H1 (cell line): ENCODE data around the gene CC2D1A. TPM values are rescaled to one million over a fixed set of nuclear protein-coding genes. Genes with fewer than 3 reads are reported as not detected.

Experiments used
- BACH1 ChIP-seq: IDR thresholded peaks from 2 replicates; pipeline ENCODE4 v1.6.1; 2012; ENCODE audit warnings: low read length, improper control_type of control experiment
- NANOG ChIP-seq: IDR thresholded peaks from 2 replicates; pipeline ENCODE4 v1.6.1; 2011; ENCODE audit warnings: low read length, low read depth, mild to moderate bottlenecking, inconsistent platforms; ENCODE audit not compliant: insufficient read depth, poor library complexity, severe bottlenecking
- NRF1 ChIP-seq: IDR thresholded peaks from 2 replicates; pipeline ENCODE4 v1.6.1; 2011; ENCODE audit warnings: mild to moderate bottlenecking, low read depth, low read length, improper control_type of control experiment
- SIX5 ChIP-seq: IDR thresholded peaks from 2 replicates; pipeline ENCODE4 v1.6.1; 2011; ENCODE audit warnings: mild to moderate bottlenecking, low read depth, low read length
- YY1 ChIP-seq: IDR thresholded peaks from 2 replicates; pipeline ENCODE4 v1.6.1; 2011; ENCODE audit warnings: low read depth, mild to moderate bottlenecking, low read length
- polyA plus RNA-seq, 7 experiments: library from polyadenylated mRNA; depleted of rRNA in 3 of 7; stranded (reverse) in 5 of 7; unstranded in 2 of 7; fragments of >200 nt in 5 of 7; fragments of 200-250 nt in 2 of 7; gene quantifications; 1 replicate in 5 of 7; 2 replicates in 1 of 7; 4 replicates in 1 of 7; pipeline versions ENCODE4 v1.2.1 to v1.2.3, GENCODE V29; 2011 to 2013; ENCODE audit warnings: missing spikeins in 2 of 7, mixed read lengths in 2 of 7
- total RNA-seq: library from RNA; stranded (reverse); fragmentation: NEBNext Ultra II Directional; extraction: Animal tissue kit (Norgen Biotek cat#: 25700); gene quantifications from 2 replicates; pipeline ENCODE4 v1.2.1, GENCODE V29; 2021

Gene CC2D1A
- total and polyA plus RNA-seq, 2 of the 8 experiments (the other 6 are each of a cell fraction or from before 2014, with no cell fraction given): 12.5 to 33.0 TPM

GRCh38 chr19:13876834-13877233 lies 29.2 kb upstream of the CC2D1A start, which contains the start of gene NANOS3 (continued):
- no peak for TF ChIP-seq BACH1
- no peak for TF ChIP-seq NRF1
- TF ChIP-seq YY1: no peak
- TF ChIP-seq SIX5: no peak
- TF ChIP-seq NANOG: no peak
